Measurements from ENCODE around the gene P2RY6. TPM values are rescaled to one million over a fixed set of nuclear protein-coding genes. Genes with fewer than 3 reads are reported as not detected.

P2RY6 gene
- total and polyA plus RNA-seq, 2 of the 8 experiments (the other 6 are each of a cell fraction or from before 2014, with no cell fraction given): 0.15 TPM; not detected in 1

- TF ChIP-seq ASH2L (IDR thresholded peaks at IDR 0.05; ENCODE audit: low read length) (no peak), CREB1 (IDR thresholded peaks at IDR 0.05) (no peak), TEAD4 (IDR thresholded peaks at IDR 0.05; ENCODE audit: low read depth, low read length) (no peak), KDM1A (IDR thresholded peaks at IDR 0.05; ENCODE audit: borderline replicate concordance, low read length) (no peak), JUND (IDR thresholded peaks at IDR 0.05; ENCODE audit: low read length) (no peak)
These were observed 19.8 kb downstream of the P2RY6 start (continued) for GRCh38 chr11:73291781-73292524.

All from H1 (cell line).